Pancreas (tissue), 10 donors: ENCODE measurements around the gene PRR14. TPM values are rescaled to one million over a fixed set of nuclear protein-coding genes. Genes with fewer than 3 reads are reported as not detected.
A peak's percentile ranks its signal among the peaks of the same experiment; 100 is the strongest.

Experiments
- ATAC-seq, 4 donors: fragments of 200-7000 bp; cut with Tn5 transposase; one replicate each; pipeline versions ENCODE4 v1.8.0 to v1.9.1; 2020; ENCODE audit warnings: mild to moderate bottlenecking in 4 of 4, moderate library complexity in 4 of 4
- DNase-seq, 6 donors: peaks; one replicate each; pipeline ENCODE4 v3.0.0-alpha.2; 2020
- FAIRE-seq: peaks from 2 replicates; lab custom pipeline; 2012; peaks lifted over from hg19 to GRCh38; lab: Jason Lieb, UNC
- H3K27ac ChIP-seq, 4 donors: fragments of 200-600 bp; sonication (generic); 1 replicate in 3 of 4; 2 replicates in 1 of 4; pipeline versions ENCODE4 v1.5.0 to v1.8.0; 2020
- H3K27me3 ChIP-seq, 4 donors: fragments of 200-600 bp; one replicate each; pipeline ENCODE4 v1.8.0; 2021
- H3K36me3 ChIP-seq, 3 donors: fragments of 200-600 bp; sonication (generic) in 1 of 3; one replicate each; pipeline versions ENCODE4 v1.5.0 to v1.8.0; 2020 to 2021
- H3K4me1 ChIP-seq, 3 donors: fragments of 200-600 bp; one replicate each; pipeline ENCODE4 v1.8.0; 2021
- H3K4me3 ChIP-seq, 4 donors: fragments of 200-600 bp; sonication (generic) in 2 of 4; one replicate each; pipeline versions ENCODE4 v1.5.0 to v1.8.0; 2020 to 2021
- H3K9me3 ChIP-seq, 4 donors: fragments of 200-600 bp; one replicate each; pipeline ENCODE4 v1.8.0; 2021
- WGBS, 2 donors: extraction: QIAGEN DNeasy Blood & Tissue Kit; methylation state at CpG; one replicate each; pipeline ENCODE4 v1.1.7; 2013; 5-methylcytosine and 5-hydroxymethylcytosine counted together
- intact Hi-C, 3 donors: fragments of 100-400 bp; cut with DNase I; formaldehyde crosslinking; loops; one replicate each; pipeline versions ENCODE4 v1.11.1 to v1.14.2; 2022
- polyA plus RNA-seq, 2 donors: library from polyadenylated mRNA; stranded (reverse); fragments of 200-250 nt; gene quantifications; one replicate each; pipeline ENCODE4 v1.2.3, GENCODE V29; 2013
- total RNA-seq, 6 donors: library from RNA; stranded (reverse); fragmentation: NEBNext Ultra II Directional in 4 of 6; extraction: Animal tissue kit (Norgen Biotek cat#: 25700) in 4 of 6; gene quantifications; one replicate each; pipeline versions ENCODE4 v1.2.1 to v1.2.4, GENCODE V29; 2021 to 2023
- TF ChIP-seq, protein P1 (sequence below), 4 donors: fragments of 200-600 bp; sonication (generic) in 3 of 4; IDR thresholded peaks; one replicate each; pipeline versions ENCODE4 v1.5.0 to v1.8.0; 2021; ENCODE audit warnings: antibody characterized with exemption in 4 of 4
- donor health status: healthy with polysubstance abuse.
- donor health status: DM: no; HTN: no; CAD: no; lungs with moderate emphysema.
- donor health status: DM: no; HTN: no; CAD: no.
- donor health status: control.
- donor health status: control.
- donor health status: Bipolar disorder and iron deficiency.
- donor health status: DM: yes; HTN: yes; CAD: no.
- donor health status: DM: no; HTN: no; CAD: no.
- donor health status: DM: no; HTN: no; CAD: no.
- donor health status: DM: yes; HTN: yes; CAD: no.

The PRR14 gene
- total and polyA plus RNA-seq, 8 donors: 23.5 to 164 (median 29.7) TPM

DNA sequence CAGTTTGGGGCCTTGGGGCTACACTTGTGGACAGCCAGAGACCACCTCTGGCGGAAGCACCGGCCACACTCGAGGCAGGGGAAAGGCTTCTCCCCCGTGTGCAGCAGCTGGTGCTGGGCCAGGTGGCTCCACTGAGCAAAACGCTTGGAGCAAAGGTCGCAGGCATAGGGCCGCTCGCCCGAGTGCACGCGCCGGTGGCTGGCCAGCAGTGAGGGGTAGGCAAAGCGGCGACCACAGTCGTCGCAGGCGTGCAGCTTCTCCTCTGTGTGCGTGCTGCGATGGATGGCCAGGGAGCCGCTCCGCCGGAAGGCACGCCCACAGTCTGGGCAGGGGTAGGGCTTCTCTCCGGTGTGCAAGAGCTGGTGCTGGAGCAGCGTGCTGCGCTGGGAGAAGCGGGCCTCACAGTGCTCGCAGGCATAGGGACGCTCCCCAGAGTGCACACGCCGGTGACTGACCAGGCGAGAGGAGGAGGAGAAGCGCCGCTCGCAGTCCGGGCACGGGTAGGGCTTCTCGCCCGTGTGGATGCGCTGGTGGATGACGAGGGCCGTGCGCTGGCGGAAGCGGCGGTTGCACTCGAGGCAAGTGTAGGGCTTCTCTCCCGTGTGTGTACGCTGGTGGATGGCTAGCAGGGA, 46.3 kb upstream of the PRR14 start:
- H3K36me3 ChIP-seq: peaks cover 9 to 34% (median 16%) of the 10 kb centered on the region in 3 donors

DNA sequence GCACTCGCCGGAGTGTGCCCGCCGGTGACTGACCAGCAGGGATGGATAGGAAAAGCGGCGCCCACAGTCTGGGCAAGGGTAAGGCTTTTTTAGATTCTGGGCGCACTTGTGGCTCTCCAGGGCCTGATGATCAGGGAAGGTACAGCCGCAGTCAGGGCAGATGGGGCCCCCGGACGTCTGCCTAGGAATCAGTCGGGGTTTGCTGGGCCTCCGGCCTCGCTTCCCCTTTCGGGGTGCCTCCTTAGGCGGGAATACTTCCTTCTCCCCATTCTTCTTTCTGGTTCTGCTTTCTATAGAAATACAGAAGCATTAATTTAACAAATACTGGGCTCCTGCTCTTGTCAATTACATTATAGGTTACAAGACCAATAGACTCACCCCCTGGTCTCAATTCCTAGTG, 45.6 kb upstream of the PRR14 start:
- DNase-seq: peak in 1 of 6 donors; percentile 39
- Histone ChIP-seq H3K36me3 (peaks cover 9 to 34% (median 16%) of the 10 kb centered on the region in 3 donors), H3K4me1 (peaks cover 0 to 7% (median 6%) of the 10 kb centered on the region in 3 donors), H3K27me3 (no peaks in the 10 kb centered on the region), H3K4me3 (no peak overlapping the region), H3K9me3 (no peaks in the 10 kb centered on the region), H3K27ac (no peak overlapping the region)
- TF ChIP-seq, protein P1, sequence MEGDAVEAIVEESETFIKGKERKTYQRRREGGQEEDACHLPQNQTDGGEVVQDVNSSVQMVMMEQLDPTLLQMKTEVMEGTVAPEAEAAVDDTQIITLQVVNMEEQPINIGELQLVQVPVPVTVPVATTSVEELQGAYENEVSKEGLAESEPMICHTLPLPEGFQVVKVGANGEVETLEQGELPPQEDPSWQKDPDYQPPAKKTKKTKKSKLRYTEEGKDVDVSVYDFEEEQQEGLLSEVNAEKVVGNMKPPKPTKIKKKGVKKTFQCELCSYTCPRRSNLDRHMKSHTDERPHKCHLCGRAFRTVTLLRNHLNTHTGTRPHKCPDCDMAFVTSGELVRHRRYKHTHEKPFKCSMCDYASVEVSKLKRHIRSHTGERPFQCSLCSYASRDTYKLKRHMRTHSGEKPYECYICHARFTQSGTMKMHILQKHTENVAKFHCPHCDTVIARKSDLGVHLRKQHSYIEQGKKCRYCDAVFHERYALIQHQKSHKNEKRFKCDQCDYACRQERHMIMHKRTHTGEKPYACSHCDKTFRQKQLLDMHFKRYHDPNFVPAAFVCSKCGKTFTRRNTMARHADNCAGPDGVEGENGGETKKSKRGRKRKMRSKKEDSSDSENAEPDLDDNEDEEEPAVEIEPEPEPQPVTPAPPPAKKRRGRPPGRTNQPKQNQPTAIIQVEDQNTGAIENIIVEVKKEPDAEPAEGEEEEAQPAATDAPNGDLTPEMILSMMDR (IDR thresholded peaks at IDR 0.05): no peak
- FAIRE-seq: no peak
- intact Hi-C loops: no loop called here
- no peak for ATAC-seq
- 91 to 92% methylated on average over 15 of the region's 15 CpGs for WGBS, 2 donors

More for the DNA sequence above, 46.3 kb upstream of the PRR14 start:
- H3K4me3 ChIP-seq: no peak overlapping the region
- TF ChIP-seq, protein P1 (IDR thresholded peaks at IDR 0.05): no peak
- ATAC-seq: no peak
- no peaks in the 10 kb centered on the region for H3K27me3 ChIP-seq
- 92 to 93% methylated on average over 48 to 49 of the region's 49 CpGs for WGBS, 2 donors
- H3K27ac ChIP-seq: no peak overlapping the region
- intact Hi-C loops: no loop called here
- DNase-seq: peak in 2 of 6 donors; percentile 34 to 68
- no peak for FAIRE-seq
- peaks cover 0 to 7% (median 6%) of the 10 kb centered on the region in 3 donors for H3K4me1 ChIP-seq
- no peaks in the 10 kb centered on the region for H3K9me3 ChIP-seq

DNA sequence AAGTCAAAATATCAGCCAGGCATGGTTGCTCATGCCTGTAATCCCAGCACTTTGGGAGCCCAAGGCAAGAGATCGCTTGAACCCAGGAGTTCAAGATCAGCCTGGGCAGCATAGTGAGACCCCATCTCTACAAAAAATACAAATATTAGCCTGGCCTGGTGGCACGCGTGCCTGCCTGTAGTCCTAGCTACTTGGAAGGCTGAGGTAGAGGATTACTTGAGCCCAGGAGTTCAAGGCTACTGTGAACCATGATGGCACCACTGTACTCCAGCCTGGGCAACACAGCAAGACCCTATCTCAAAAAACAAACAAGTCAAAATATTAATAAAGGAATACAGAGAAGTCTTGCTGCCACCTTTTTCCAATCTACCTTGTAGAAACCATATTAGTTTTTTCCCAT, 44.8 kb upstream of the PRR14 start:
- H3K36me3 ChIP-seq: peaks cover 9 to 34% (median 16%) of the 10 kb centered on the region in 3 donors
- H3K9me3 ChIP-seq: no peaks in the 10 kb centered on the region
- 91 to 93% methylated on average over 3 of the region's 3 CpGs for WGBS, 2 donors
- intact Hi-C loops: no loop called here
- H3K4me3 ChIP-seq: no peak overlapping the region
- H3K27ac ChIP-seq: no peak overlapping the region
- no peaks in the 10 kb centered on the region for H3K27me3 ChIP-seq
- no peak for FAIRE-seq
- DNase-seq: no peak
- ATAC-seq: no peak
- TF ChIP-seq, protein P1 (IDR thresholded peaks at IDR 0.05): no peak
- peaks cover 3 to 9% (median 7%) of the 10 kb centered on the region in 3 donors for H3K4me1 ChIP-seq

DNA sequence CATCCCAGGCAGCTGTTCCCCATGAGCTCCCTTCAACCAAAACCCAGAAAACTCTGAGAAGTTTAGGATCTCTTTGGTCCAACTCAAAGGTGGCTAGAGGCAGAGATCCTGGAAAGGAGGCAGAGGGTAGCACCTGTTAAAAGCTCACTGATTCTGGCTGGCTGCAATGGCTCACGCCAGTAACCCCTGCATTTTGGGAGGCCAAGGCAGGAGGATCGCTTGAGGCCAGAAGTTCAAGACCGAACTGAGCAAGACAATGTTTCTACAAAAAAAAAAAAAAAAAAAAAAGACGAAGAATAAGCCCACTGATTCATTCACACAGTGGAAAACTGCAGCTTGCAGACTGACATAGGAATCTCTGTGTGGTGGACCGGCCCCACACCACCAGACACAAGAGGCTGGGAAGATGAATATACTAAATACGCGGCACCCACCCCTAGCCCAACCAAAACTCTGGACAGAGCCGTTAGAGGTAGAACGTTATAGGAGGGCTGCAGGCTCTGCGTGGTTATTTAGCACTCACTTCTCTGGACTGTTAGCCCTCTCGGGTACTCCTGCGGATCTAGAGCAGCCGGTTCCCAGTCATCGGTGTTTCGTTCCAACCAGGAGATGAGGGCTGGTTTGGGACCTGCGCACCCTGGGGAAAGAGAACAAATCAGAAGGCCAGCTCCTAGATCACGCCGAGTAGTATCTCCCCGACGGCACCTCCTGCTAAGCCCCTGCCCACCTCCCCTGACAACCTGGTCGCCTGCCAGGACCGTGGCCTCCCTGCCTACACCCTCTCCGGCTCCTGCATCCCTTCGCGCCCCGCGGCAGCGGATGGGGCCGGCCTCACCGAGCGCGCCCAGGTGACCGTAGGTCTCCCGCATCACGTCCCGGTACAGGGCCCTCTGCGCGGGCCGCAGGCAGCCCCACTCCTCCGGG, 41.5 kb upstream of the PRR14 start:
- Histone ChIP-seq H3K4me1 (peaks cover 3 to 9% (median 7%) of the 10 kb centered on the region in 3 donors), H3K27me3 (no peaks in the 10 kb centered on the region), H3K4me3 (peak overlapping the region; percentile 59 to 94 (median 74)), H3K36me3 (peaks cover 1 to 24% (median 10%) of the 10 kb centered on the region in 3 donors), H3K9me3 (no peaks in the 10 kb centered on the region), H3K27ac (peak overlapping the region; percentile 93 to 98 (median 97))
- intact Hi-C loops: no loop called here
- ATAC-seq (peak; percentile 64 to 78 (median 72)), DNase-seq (peak; percentile 46 to 85 (median 74)), FAIRE-seq (no peak)
- WGBS, 2 donors: 11 to 13% methylated on average over 39 to 40 of the region's 40 CpGs
- TF ChIP-seq, protein P1 (IDR thresholded peaks at IDR 0.05): no peak
